LoVo (cell line): ENCODE measurements around the gene HS3ST6.
"Not testable (repeated sequence)": the region's sequence is repeated elsewhere in the genome, so short reads cannot be mapped to it uniquely, and the experiment has no call there.

Source experiments
- DNase-seq: peaks from one replicate; pipeline ENCODE4 v3.0.0-alpha.2; 2016; ENCODE audit warnings: low spot score

HS3ST6 gene

GRCh38 chr16:1877089-1877488, 41.1 kb downstream of the HS3ST6 start:
- DNase-seq: no peak

- DNase-seq: no peak
These were observed 41.7 kb downstream of the HS3ST6 start for GRCh38 chr16:1876468-1876867.

- DNase-seq: not testable (repeated sequence)
These were observed 42.1 kb downstream of the HS3ST6 start for GRCh38 chr16:1876066-1876465.

- DNase-seq: no peak
These were observed 43.4 kb downstream of the HS3ST6 start for GRCh38 chr16:1874854-1875253.

- DNase-seq: no peak
These were observed 46.1 kb downstream of the HS3ST6 start, which contains the start of gene MEIOB for GRCh38 chr16:1871974-1872635. TSS of gene MEIOB (minus strand) at chr16:1872164. CDS start at chr16:1868175, 3,989 bp downstream.

- peak; percentile 49 for DNase-seq
These were observed 47.7 kb downstream of the HS3ST6 start for GRCh38 chr16:1870365-1871082.

- DNase-seq: no peak
These were observed 52.1 kb downstream of the HS3ST6 start for GRCh38 chr16:1865902-1866690.

GRCh38 chr16:1863681-1864460, 54.3 kb downstream of the HS3ST6 start:
- DNase-seq: peak; percentile 53

- DNase-seq: no peak
These were observed 55.8 kb downstream of the HS3ST6 start for GRCh38 chr16:1862394-1862793.

GRCh38 chr16:1861730-1862129, 56.5 kb downstream of the HS3ST6 start:
- DNase-seq: no peak
